ENCODE measurements around the gene LDB1. TPM values are rescaled to one million over a fixed set of nuclear protein-coding genes. Genes with fewer than 3 reads are reported as not detected.
A peak's percentile ranks its signal among the peaks of the same experiment; 100 is the strongest.

The LDB1 gene
- total RNA-seq = 10 to 100 TPM; 44.9 to 81.6 TPM
- polyA plus RNA-seq = 10 to 100 TPM; 28.6 to 33.8 TPM
- long read RNA-seq, donor 1, transcript LDB1-204 (6 exons, 762 nt) = major isoform, 5 of 135 reads
- long read RNA-seq, donor 1, transcript LDB1-202 (11 exons, 2,089 nt) = major isoform, 5 of 135 reads
- long read RNA-seq, donor 1, partial matches to known transcripts = 121 of 135 reads
- long read RNA-seq, donor 1, other reads (novel, unspliced or antisense) = 0 of 135 reads
- long read RNA-seq, donor 2, partial matches to known transcripts = 24 of 33 reads
- long read RNA-seq, donor 2, other reads (novel, unspliced or antisense) = 0 of 33 reads
- long read RNA-seq, donor 3, transcript LDB1-202 (11 exons, 2,089 nt) = major isoform, 5 of 43 reads
- long read RNA-seq, donor 3, partial matches to known transcripts = 36 of 43 reads
- long read RNA-seq, donor 3, other reads (novel, unspliced or antisense) = 0 of 43 reads
- long read RNA-seq, donor 4, transcript LDB1-204 (6 exons, 762 nt) = major isoform, 6 of 132 reads
- long read RNA-seq, donor 4, partial matches to known transcripts = 123 of 132 reads
- long read RNA-seq, donor 4, other reads (novel, unspliced or antisense) = 0 of 132 reads
- long read RNA-seq, donor 5, transcript LDB1-202 (11 exons, 2,089 nt) = major isoform, 7 of 164 reads
- long read RNA-seq, donor 5, partial matches to known transcripts = 145 of 164 reads
- long read RNA-seq, donor 5, other reads (novel, unspliced or antisense) = 0 of 164 reads

- H3K9me3 ChIP-seq (ENCODE audit: control insufficient read depth in 4 of 4, insufficient read depth in 3 of 4, low read length in 3 of 4) = no peaks in the 10 kb centered on the region
- peak within 1 kb of the TSS; percentile 84 for H3K4me3 ChIP-seq
- no peak for TF ChIP-seq CTCF (IDR thresholded peaks at IDR 0.05; ENCODE audit: control extremely low read depth, extremely low read depth)
- peak; percentile 94 to 96 (median 95) for DNase-seq
- H3K27ac ChIP-seq (ENCODE audit: low read depth in 1 of 2, low read length in 1 of 2) = peak within 1 kb of the TSS; percentile 97 to 99
- H3K9ac ChIP-seq (ENCODE audit: insufficient read depth in 1 of 2, low read length in 2 of 2) = peak within 1 kb of the TSS; percentile 63 to 86
- peak; percentile 82 for ATAC-seq (ENCODE audit: insufficient read depth, low FRiP score)
- no peaks in the 10 kb centered on the region for H3K36me3 ChIP-seq (ENCODE audit: control insufficient read depth in 4 of 4, insufficient read depth in 4 of 4, low read length in 4 of 4)
- H3K27me3 ChIP-seq (ENCODE audit: control insufficient read depth in 3 of 3, insufficient read depth in 3 of 3, low read length in 2 of 3) = no peaks in the 10 kb centered on the region
- peaks cover 0 to 56% (median 35%) of the 10 kb centered on the region in 5 donors for H3K4me1 ChIP-seq (ENCODE audit: control insufficient read depth in 5 of 5, insufficient read depth in 5 of 5, low read length in 5 of 5)
- 0 to 1% methylated on average over 73 to 104 of the region's 104 CpGs for WGBS, 2 donors
Observed at GRCh38 chr10:102120142-102120990, at the start of gene LDB1. LDB1 (minus strand) TSS chr10:102120368; CDS start chr10:102120110, 258 bp downstream.

DNA sequence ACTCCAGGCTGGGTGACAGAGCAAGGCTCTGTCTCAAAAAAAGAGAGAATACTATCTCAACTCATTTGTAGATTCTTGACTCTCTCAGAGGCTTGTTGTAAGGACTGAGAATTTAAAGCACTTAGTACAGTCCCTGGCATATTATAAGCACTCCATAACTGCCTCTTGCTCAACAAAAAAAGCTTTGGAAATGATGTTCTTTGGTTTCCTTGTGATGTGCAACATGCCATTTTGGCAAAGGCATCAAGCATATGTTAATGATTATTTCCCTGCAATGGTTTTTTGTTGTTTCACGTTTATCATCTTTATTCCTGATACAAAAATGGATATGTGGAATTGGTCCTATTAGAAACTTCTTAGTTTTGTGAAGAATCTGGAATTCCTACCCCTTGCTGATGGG is 47.7 kb upstream of the LDB1 start:
- TF ChIP-seq CTCF (IDR thresholded peaks at IDR 0.05; ENCODE audit: control extremely low read depth, extremely low read depth) = no peak
- 48 to 57% methylated on average over 1 of the region's 1 CpG for WGBS, 2 donors
- no peaks in the 10 kb centered on the region for H3K27me3 ChIP-seq (ENCODE audit: control insufficient read depth in 3 of 3, insufficient read depth in 3 of 3, low read length in 2 of 3)
- DNase-seq (no peak), ATAC-seq (ENCODE audit: insufficient read depth, low FRiP score) (no peak)
- peaks cover 0 to 9% (median 5%) of the 10 kb centered on the region in 4 donors for H3K36me3 ChIP-seq (ENCODE audit: control insufficient read depth in 4 of 4, insufficient read depth in 4 of 4, low read length in 4 of 4)
- no peak overlapping the region for H3K9ac ChIP-seq (ENCODE audit: insufficient read depth in 1 of 2, low read length in 2 of 2)
- H3K4me3 ChIP-seq = no peak overlapping the region
- no peak overlapping the region for H3K27ac ChIP-seq (ENCODE audit: low read depth in 1 of 2, low read length in 1 of 2)
- H3K4me1 ChIP-seq (ENCODE audit: control insufficient read depth in 5 of 5, insufficient read depth in 5 of 5, low read length in 5 of 5) = no peaks in the 10 kb centered on the region
- no peaks in the 10 kb centered on the region for H3K9me3 ChIP-seq (ENCODE audit: control insufficient read depth in 4 of 4, insufficient read depth in 3 of 4, low read length in 3 of 4)

DNA sequence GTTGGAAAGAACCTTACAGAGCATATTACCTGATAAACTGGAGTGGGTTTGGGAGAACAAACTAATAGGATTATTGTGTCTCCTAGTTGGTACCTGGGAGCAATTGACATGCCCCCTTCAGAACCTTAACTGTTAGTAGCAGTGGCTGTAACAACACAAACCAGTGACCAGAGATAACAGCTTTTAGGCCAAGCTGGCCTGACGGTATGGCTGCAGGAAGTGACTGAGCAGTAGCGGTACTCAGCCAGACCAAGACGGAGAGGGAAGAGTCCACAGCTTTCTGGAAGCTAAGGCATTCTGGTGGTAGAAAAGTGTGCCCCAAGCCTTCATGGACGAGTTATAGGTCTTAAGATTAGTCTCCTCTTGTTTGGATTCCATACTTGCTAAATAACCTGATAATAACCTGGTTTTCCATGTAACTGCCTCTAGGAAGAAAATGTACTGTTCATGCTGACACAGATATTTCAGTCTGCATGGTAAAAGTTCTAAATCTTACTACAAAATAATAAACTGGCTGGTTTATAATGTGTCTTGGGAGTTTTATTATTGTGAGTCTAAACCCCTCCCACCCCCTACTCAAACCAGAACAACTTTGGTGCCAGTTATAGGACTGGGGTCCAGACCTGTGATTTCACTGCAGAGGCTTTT is 43.3 kb upstream of the LDB1 start:
- Histone ChIP-seq H3K27me3 (ENCODE audit: control insufficient read depth in 3 of 3, insufficient read depth in 3 of 3, low read length in 2 of 3) (no peaks in the 10 kb centered on the region), H3K36me3 (ENCODE audit: control insufficient read depth in 4 of 4, insufficient read depth in 4 of 4, low read length in 4 of 4) (peaks cover 30 to 44% (median 41%) of the 10 kb centered on the region in 4 donors), H3K9ac (ENCODE audit: insufficient read depth in 1 of 2, low read length in 2 of 2) (no peak overlapping the region), H3K4me1 (ENCODE audit: control insufficient read depth in 5 of 5, insufficient read depth in 5 of 5, low read length in 5 of 5) (no peaks in the 10 kb centered on the region), H3K9me3 (ENCODE audit: control insufficient read depth in 4 of 4, insufficient read depth in 3 of 4, low read length in 3 of 4) (no peaks in the 10 kb centered on the region), H3K27ac (ENCODE audit: low read depth in 1 of 2, low read length in 1 of 2) (no peak overlapping the region), H3K4me3 (no peak overlapping the region)
- DNase-seq (no peak), ATAC-seq (ENCODE audit: insufficient read depth, low FRiP score) (no peak)
- WGBS, 2 donors = 67 to 72% methylated on average over 4 of the region's 4 CpGs
- no peak for TF ChIP-seq CTCF (IDR thresholded peaks at IDR 0.05; ENCODE audit: control extremely low read depth, extremely low read depth)

Data from lung (tissue), 16 donors.